ENCODE measurements around the gene DMRTC2.

GRCh38 chr19:41879670-41880328 lies 35.0 kb downstream of the DMRTC2 start:
- TF ChIP-seq TCF7 (IDR thresholded peaks at IDR 0.05; ENCODE audit: low read depth) (no peak), POLR2A (IDR thresholded peaks at IDR 0.05; ENCODE audit: insufficient read depth in 1 of 2, low read depth in 2 of 2, low read length in 2 of 2) (no peak), NR2C2 (CRISPR knock-in tag; IDR thresholded peaks at IDR 0.05; ENCODE audit: borderline replicate concordance) (no peak), ZNF570 (CRISPR knock-in tag; IDR thresholded peaks at IDR 0.05; ENCODE audit: borderline replicate concordance) (no peak), CTCF (CRISPR knock-in tag; IDR thresholded peaks at IDR 0.05) (no peak), ZNF75D (CRISPR knock-in tag; IDR thresholded peaks at IDR 0.05; ENCODE audit: borderline replicate concordance) (no peak), ZNF263 (CRISPR knock-in tag; IDR thresholded peaks at IDR 0.05) (no peak), AHR (CRISPR knock-in tag; IDR thresholded peaks at IDR 0.05) (no peak), EP300 (IDR thresholded peaks at IDR 0.05; ENCODE audit: low read depth in 2 of 2, low read length in 2 of 2) (no peak), EP300 (CRISPR knock-in tag; IDR thresholded peaks at IDR 0.05; ENCODE audit: borderline replicate concordance) (no peak)
